Measurements from ENCODE around the gene SLC11A2. TPM values are rescaled to one million over a fixed set of nuclear protein-coding genes. Genes with fewer than 3 reads are reported as not detected.
A peak's percentile ranks its signal among the peaks of the same experiment; 100 is the strongest.

Gene SLC11A2
- total RNA-seq, 2 experiments from 2014 or later = 21.6 to 23.9 TPM

- Mint-ChIP-seq H3K9me3 (no peaks in the 10 kb centered on the region), H3K36me3 (ENCODE audit: low read depth) (peaks cover 10% of the 10 kb centered on the region), H3K27me3 (no peaks in the 10 kb centered on the region), H3K4me1 (ENCODE audit: low read depth) (peaks cover 60% of the 10 kb centered on the region), H3K4me3 (peak overlapping the region; percentile 95), H3K27ac (peak overlapping the region; percentile 95)
- TF ChIP-seq CTCF (IDR thresholded peaks at IDR 0.05) = no peak
- ChIA-PET CTCF (interaction anchor here (5.7 kb wide), 1 partner anchor 259 kb away, joined by 38 read pairs; the partner anchor contains the start of gene ATF1), POLR2A (interaction anchor here (0.9 to 2.3 kb wide), 3 partner anchors 10 to 59 kb away, joined by 3 to 10 read pairs (median 3); partner anchors contain the start of gene CSRNP2)
- intact Hi-C loops (cut with micrococcal nuclease) = no loop called here
- ATAC-seq (no peak), DNase-seq (no peak)
Observed at GRCh38 chr12:51023625-51024382, 2.4 kb downstream of the SLC11A2 start.

- no peaks in the 10 kb centered on the region for H3K27me3 Mint-ChIP-seq
- POLR2A ChIA-PET = interaction anchor here (1.3 to 1.7 kb wide), 2 partner anchors 10 to 13 kb away, joined by 5 to 6 read pairs; no protein-coding TSS in a partner anchor
- DNase-seq (no peak), ATAC-seq (no peak)
- CTCF ChIA-PET = interaction anchor here (0.8 to 1.3 kb wide), 4 partner anchors 8 to 196 kb away, joined by 3 read pairs; partner anchors contain the start of gene POU6F1
- TF ChIP-seq CTCF (IDR thresholded peaks at IDR 0.05) = no peak
- intact Hi-C loops (cut with micrococcal nuclease) = no loop called here
- peaks cover 12% of the 10 kb centered on the region for H3K36me3 Mint-ChIP-seq (ENCODE audit: low read depth)
- H3K4me3 Mint-ChIP-seq = peak overlapping the region; percentile 38
- H3K9me3 Mint-ChIP-seq = no peaks in the 10 kb centered on the region
- H3K27ac Mint-ChIP-seq = peak overlapping the region; percentile 73
- H3K4me1 Mint-ChIP-seq (ENCODE audit: low read depth) = peaks cover 50% of the 10 kb centered on the region
Observed at GRCh38 chr12:51021694-51022093, 4.5 kb downstream of the SLC11A2 start.

GRCh38 chr12:51020448-51021182, 5.6 kb downstream of the SLC11A2 start:
- H3K4me3 Mint-ChIP-seq = no peak overlapping the region
- no peak for DNase-seq
- POLR2A ChIA-PET = interaction anchor here (0.8 kb wide), 1 partner anchor 20 kb away, joined by 3 read pairs; no protein-coding TSS in a partner anchor
- H3K27me3 Mint-ChIP-seq = no peaks in the 10 kb centered on the region
- H3K9me3 Mint-ChIP-seq = no peaks in the 10 kb centered on the region
- no peak for TF ChIP-seq CTCF (IDR thresholded peaks at IDR 0.05)
- H3K36me3 Mint-ChIP-seq (ENCODE audit: low read depth) = peaks cover 12% of the 10 kb centered on the region
- H3K4me1 Mint-ChIP-seq (ENCODE audit: low read depth) = peaks cover 50% of the 10 kb centered on the region
- CTCF ChIA-PET = interaction anchor here (1.3 to 2.9 kb wide), 2 partner anchors 12 to 27 kb away, joined by 3 to 17 read pairs; no protein-coding TSS in a partner anchor
- ATAC-seq = no peak
- intact Hi-C loops (cut with micrococcal nuclease) = no loop called here
- H3K27ac Mint-ChIP-seq = peak overlapping the region; percentile 46

GRCh38 chr12:51019927-51020326, 6.3 kb downstream of the SLC11A2 start:
- Mint-ChIP-seq H3K27ac (no peak overlapping the region), H3K27me3 (no peaks in the 10 kb centered on the region), H3K9me3 (no peaks in the 10 kb centered on the region), H3K4me3 (no peak overlapping the region), H3K4me1 (ENCODE audit: low read depth) (peaks cover 52% of the 10 kb centered on the region), H3K36me3 (ENCODE audit: low read depth) (peaks cover 12% of the 10 kb centered on the region)
- TF ChIP-seq CTCF (IDR thresholded peaks at IDR 0.05) = no peak
- intact Hi-C loops (cut with micrococcal nuclease) = no loop called here
- ATAC-seq (no peak), DNase-seq (no peak)
- CTCF ChIA-PET = interaction anchor here (1.5 to 2.9 kb wide), 3 partner anchors 8 to 233 kb away, joined by 3 to 17 read pairs (median 5); no protein-coding TSS in a partner anchor
- POLR2A ChIA-PET = interaction anchor here (0.8 kb wide), 1 partner anchor 21 kb away, joined by 3 read pairs; no protein-coding TSS in a partner anchor
